DMS153 treated with DMSO at 0.1 percent for 48 hours (cell line): Measurements from ENCODE around the gene AMDHD1.

Experiments used
- DNase-seq: peaks from one replicate; lab custom pipeline; 2025; ENCODE audit not compliant: unreplicated experiment; lab: John Stamatoyannopoulos, UW

Gene AMDHD1

GRCh38 chr12:95994476-95994875, 51.3 kb downstream of the AMDHD1 start:
- DNase-seq = no peak

GRCh38 chr12:95995238-95996031, 52.3 kb downstream of the AMDHD1 start:
- DNase-seq = no peak

GRCh38 chr12:95996034-95996658, 53.0 kb downstream of the AMDHD1 start, which contains the start of gene HAL:
HAL (minus strand) TSS chr12:95996344; CDS start chr12:95995910, 434 bp downstream.
- DNase-seq = no peak

- no peak for DNase-seq
Measured at GRCh38 chr12:95997276-95997675, 54.1 kb downstream of the AMDHD1 start.

GRCh38 chr12:95997911-95998510, 54.9 kb downstream of the AMDHD1 start:
- DNase-seq = no peak

- peak; percentile 63 for DNase-seq
Measured at GRCh38 chr12:95998611-95999286, 55.6 kb downstream of the AMDHD1 start.

GRCh38 chr12:95999484-95999883, 56.4 kb downstream of the AMDHD1 start:
- DNase-seq = no peak

- DNase-seq = no peak
Measured at GRCh38 chr12:96000858-96001257, 57.7 kb downstream of the AMDHD1 start.

GRCh38 chr12:96006727-96007126, 63.6 kb downstream of the AMDHD1 start:
- no peak for DNase-seq

GRCh38 chr12:96007729-96008128, 64.6 kb downstream of the AMDHD1 start:
- no peak for DNase-seq

GRCh38 chr12:96014943-96015599, 71.9 kb downstream of the AMDHD1 start:
- no peak for DNase-seq

- DNase-seq = no peak
Measured at GRCh38 chr12:96015672-96016071, 72.5 kb downstream of the AMDHD1 start.
